WERI-Rb-1 (cell line): ENCODE results near the gene HGFAC.

ENCODE experiments used
- DNase-seq: peaks from one replicate; pipeline ENCODE4 v3.0.0-alpha.2; 2020
- H3K27ac ChIP-seq: fragments of 250-450 bp; sonication (Bioruptor Pico); 2 replicates; pipeline ENCODE4 v1.5.1; 2020; ENCODE audit warnings: mild to moderate bottlenecking, moderate library complexity
- H3K27me3 ChIP-seq: fragments of 250-450 bp; sonication (Bioruptor Pico); 2 replicates; pipeline ENCODE4 v1.5.1; 2021; ENCODE audit warnings: mild to moderate bottlenecking, low read depth, moderate library complexity; ENCODE audit not compliant: insufficient read depth, severe bottlenecking
- H3K36me3 ChIP-seq: fragments of 250-450 bp; sonication (Bioruptor Pico); 2 replicates; pipeline ENCODE4 v1.5.1; 2020; ENCODE audit warnings: mild to moderate bottlenecking, moderate library complexity
- H3K4me3 ChIP-seq: 2 replicates; pipeline ENCODE4 v1.5.1; 2011; ENCODE audit warnings: low read depth, mild to moderate bottlenecking, control low read depth, low read length
- H3K9me3 ChIP-seq: fragments of 250-450 bp; sonication (Bioruptor Pico); 2 replicates; pipeline ENCODE4 v1.5.1; 2021; ENCODE audit warnings: mild to moderate bottlenecking, moderate library complexity; ENCODE audit not compliant: severe bottlenecking
- CTCF ChIP-seq: IDR thresholded peaks from 2 replicates; pipeline ENCODE4 v1.5.1; 2011; ENCODE audit warnings: low read depth, mild to moderate bottlenecking, control low read depth, inconsistent platforms, low read length

The HGFAC gene

GRCh38 chr4:3462321-3462789, 20.6 kb downstream of the HGFAC start:
- Histone ChIP-seq H3K4me3 (no peak overlapping the region), H3K27ac (no peak overlapping the region), H3K36me3 (no peaks in the 10 kb centered on the region), H3K9me3 (no peaks in the 10 kb centered on the region), H3K27me3 (no peaks in the 10 kb centered on the region)
- no peak for DNase-seq
- no peak for TF ChIP-seq CTCF

GRCh38 chr4:3462790-3463415, 21.1 kb downstream of the HGFAC start, which contains the start of gene DOK7:
Gene DOK7, plus strand, starts transcription at chr4:3463306. Its CDS starts 70 bp downstream, at chr4:3463376.
- Histone ChIP-seq H3K36me3 (no peaks in the 10 kb centered on the region), H3K27me3 (no peaks in the 10 kb centered on the region), H3K27ac (no peak within 1 kb of the TSS), H3K9me3 (no peaks in the 10 kb centered on the region), H3K4me3 (no peak within 1 kb of the TSS)
- no peak for TF ChIP-seq CTCF
- DNase-seq = no peak

- Histone ChIP-seq H3K27me3 (no peaks in the 10 kb centered on the region), H3K27ac (no peak overlapping the region), H3K36me3 (no peaks in the 10 kb centered on the region), H3K4me3 (no peak overlapping the region), H3K9me3 (no peaks in the 10 kb centered on the region)
- no peak for TF ChIP-seq CTCF
- no peak for DNase-seq
Observed at GRCh38 chr4:3463556-3464348, 22.0 kb downstream of the HGFAC start.

- no peaks in the 10 kb centered on the region for H3K9me3 ChIP-seq
- H3K36me3 ChIP-seq = no peaks in the 10 kb centered on the region
- H3K27ac ChIP-seq = no peak overlapping the region
- TF ChIP-seq CTCF = no peak
- no peak overlapping the region for H3K4me3 ChIP-seq
- no peaks in the 10 kb centered on the region for H3K27me3 ChIP-seq
- DNase-seq = no peak
Observed at GRCh38 chr4:3464349-3464905, 22.7 kb downstream of the HGFAC start.

- no peak for TF ChIP-seq CTCF
- H3K9me3 ChIP-seq = no peaks in the 10 kb centered on the region
- no peak overlapping the region for H3K4me3 ChIP-seq
- no peak overlapping the region for H3K27ac ChIP-seq
- no peaks in the 10 kb centered on the region for H3K36me3 ChIP-seq
- DNase-seq = no peak
- H3K27me3 ChIP-seq = no peaks in the 10 kb centered on the region
Observed at GRCh38 chr4:3464911-3465697, 23.3 kb downstream of the HGFAC start.
